IPS-20b (cell line): ENCODE results near the gene BRCA1.

Experiments used
- H3K27ac ChIP-seq: one replicate; pipeline ENCODE4 v1.5.1; 2013; ENCODE audit warnings: low read length
- H3K27me3 ChIP-seq: 2 replicates; pipeline ENCODE4 v1.6.1; 2013; ENCODE audit warnings: mild to moderate bottlenecking, low read length, inconsistent platforms; ENCODE audit not compliant: insufficient read depth
- H3K36me3 ChIP-seq: 2 replicates; pipeline ENCODE4 v1.6.1; 2013; ENCODE audit warnings: low read depth, mild to moderate bottlenecking, inconsistent platforms, low read length, moderate library complexity; ENCODE audit not compliant: insufficient read depth
- H3K4me1 ChIP-seq: 2 replicates; pipeline ENCODE4 v1.6.1; 2013; ENCODE audit warnings: mild to moderate bottlenecking, control low read depth, inconsistent platforms, low read length, moderate library complexity; ENCODE audit not compliant: insufficient read depth
- H3K4me3 ChIP-seq: 2 replicates; pipeline ENCODE4 v1.5.1; 2013; ENCODE audit warnings: mild to moderate bottlenecking, low read length, inconsistent platforms
- H3K9ac ChIP-seq: 2 replicates; pipeline ENCODE4 v1.6.1; 2013; ENCODE audit warnings: low read depth, mild to moderate bottlenecking, inconsistent platforms, low read length, moderate library complexity
- H3K9me3 ChIP-seq: 2 replicates; pipeline ENCODE4 v1.6.1; 2013; ENCODE audit warnings: mild to moderate bottlenecking, low read depth, low read length, inconsistent platforms; ENCODE audit not compliant: insufficient read depth

Gene BRCA1

GRCh38 chr17:43027091-43028032 lies 97.8 kb downstream of the BRCA1 start:
- peak overlapping the region; percentile 71 for H3K27ac ChIP-seq
- no peaks in the 10 kb centered on the region for H3K27me3 ChIP-seq
- peaks cover 16% of the 10 kb centered on the region; the same call in 1 of the 2 replicates for H3K36me3 ChIP-seq
- H3K9me3 ChIP-seq = no peaks in the 10 kb centered on the region
- H3K4me1 ChIP-seq = peaks cover 22% of the 10 kb centered on the region
- H3K9ac ChIP-seq = peak overlapping the region; percentile 64; the same call in 1 of the 2 replicates
- H3K4me3 ChIP-seq = peak overlapping the region; percentile 55

DNA sequence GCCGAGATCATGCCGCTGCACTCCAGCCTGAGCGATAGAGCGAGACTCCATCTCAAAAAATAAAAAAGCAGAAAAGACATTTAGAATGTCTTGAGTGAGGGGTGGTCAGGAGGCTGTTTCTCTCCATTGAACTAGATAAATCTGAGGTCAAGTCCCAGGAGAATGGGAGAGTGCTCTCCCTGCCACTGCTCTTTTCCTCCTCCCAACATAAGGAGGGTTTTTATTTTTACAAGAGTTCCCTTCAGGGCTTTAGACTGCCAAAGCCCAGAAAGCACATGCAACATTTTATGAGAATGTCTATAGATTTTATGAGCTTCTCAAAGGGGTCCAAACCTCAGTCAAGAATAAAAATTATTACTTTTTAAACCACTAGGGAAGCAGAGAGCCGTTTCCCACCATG lies 98.6 kb downstream of the BRCA1 start:
- H3K4me1 ChIP-seq = peaks cover 22% of the 10 kb centered on the region

GRCh38 chr17:43025766-43026537 lies 99.2 kb downstream of the BRCA1 start:
- Histone ChIP-seq H3K27ac (no peak overlapping the region), H3K36me3 (peaks cover 16% of the 10 kb centered on the region; the same call in 1 of the 2 replicates), H3K27me3 (no peaks in the 10 kb centered on the region), H3K9ac (peak overlapping the region; percentile 86; the same call in 1 of the 2 replicates), H3K4me1 (peaks cover 18% of the 10 kb centered on the region), H3K4me3 (peak overlapping the region; percentile 91), H3K9me3 (no peaks in the 10 kb centered on the region)

More for the DNA sequence above, 98.6 kb downstream of the BRCA1 start:
- Histone ChIP-seq H3K36me3 (peaks cover 16% of the 10 kb centered on the region; the same call in 1 of the 2 replicates), H3K27me3 (no peaks in the 10 kb centered on the region), H3K9ac (no peak overlapping the region; the same call in 1 of the 2 replicates), H3K27ac (no peak overlapping the region), H3K4me3 (no peak overlapping the region; the same call in 1 of the 2 replicates), H3K9me3 (no peaks in the 10 kb centered on the region)

- peaks cover 18% of the 10 kb centered on the region; the same call in 1 of the 2 replicates for H3K36me3 ChIP-seq
- H3K4me3 ChIP-seq = peak overlapping the region; percentile 91
- peaks cover 23% of the 10 kb centered on the region for H3K4me1 ChIP-seq
- no peaks in the 10 kb centered on the region for H3K9me3 ChIP-seq
- peak overlapping the region; percentile 86; the same call in 1 of the 2 replicates for H3K9ac ChIP-seq
- H3K27ac ChIP-seq = no peak overlapping the region
- H3K27me3 ChIP-seq = no peaks in the 10 kb centered on the region
Measured at GRCh38 chr17:43025290-43025657, 99.9 kb downstream of the BRCA1 start.

GRCh38 chr17:43024407-43025289 lies 100.5 kb downstream of the BRCA1 start, which contains the start of gene RND2:
RND2 (plus strand) TSS chr17:43025231; CDS start chr17:43025348, 117 bp downstream.
- Histone ChIP-seq H3K36me3 (peaks cover 24% of the 10 kb centered on the region), H3K27me3 (no peaks in the 10 kb centered on the region), H3K9ac (peak within 1 kb of the TSS; percentile 87; the same call in 1 of the 2 replicates), H3K27ac (peak within 1 kb of the TSS; percentile 54), H3K4me3 (peak within 1 kb of the TSS; percentile 91), H3K4me1 (peaks cover 29% of the 10 kb centered on the region), H3K9me3 (no peaks in the 10 kb centered on the region)

GRCh38 chr17:43021741-43022512 lies 103.2 kb downstream of the BRCA1 start, which contains the start of gene VAT1:
VAT1 (minus strand) TSS chr17:43022385; CDS start chr17:43022322, 63 bp downstream.
- H3K36me3 ChIP-seq = peaks cover 23% of the 10 kb centered on the region
- H3K27me3 ChIP-seq = no peaks in the 10 kb centered on the region
- no peaks in the 10 kb centered on the region for H3K9me3 ChIP-seq
- H3K27ac ChIP-seq = peak within 1 kb of the TSS; percentile 62
- H3K9ac ChIP-seq = peak within 1 kb of the TSS; percentile 89
- H3K4me1 ChIP-seq = peaks cover 18% of the 10 kb centered on the region
- peak within 1 kb of the TSS; percentile 94 for H3K4me3 ChIP-seq

- Histone ChIP-seq H3K27me3 (no peaks in the 10 kb centered on the region), H3K27ac (peak overlapping the region; percentile 62), H3K9me3 (no peaks in the 10 kb centered on the region), H3K36me3 (peaks cover 30% of the 10 kb centered on the region), H3K9ac (peak overlapping the region; percentile 89), H3K4me3 (peak overlapping the region; percentile 94), H3K4me1 (peaks cover 15% of the 10 kb centered on the region)
Measured at GRCh38 chr17:43020789-43021740, 104.1 kb downstream of the BRCA1 start.

DNA sequence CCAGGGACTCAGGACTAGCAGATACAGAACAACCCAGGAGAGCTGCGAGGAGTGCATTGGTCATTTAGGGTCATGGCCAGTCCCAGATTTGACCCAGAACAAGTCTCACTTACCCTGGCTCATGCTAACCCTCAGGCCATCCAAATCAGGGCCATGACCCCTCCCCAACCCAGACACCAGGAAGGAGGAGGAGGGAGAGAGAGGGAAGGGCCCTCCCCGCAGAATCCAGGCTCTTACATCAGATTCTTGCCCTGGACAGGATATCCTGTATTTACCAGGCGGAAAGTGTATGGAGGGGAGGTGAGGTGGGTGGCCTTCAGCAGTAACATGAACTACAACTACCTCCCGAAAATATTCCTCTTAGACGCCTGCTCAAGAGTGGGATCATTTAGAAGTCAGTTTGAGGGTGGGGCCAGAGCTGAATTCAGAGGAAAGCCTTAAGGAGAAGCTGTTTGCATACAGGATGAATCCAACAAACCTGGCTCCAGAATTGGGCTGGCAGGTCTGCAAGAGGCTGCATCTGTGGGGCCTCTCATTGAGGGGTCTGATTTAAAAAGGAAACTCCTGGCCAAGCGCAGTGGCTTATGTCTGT lies 105.0 kb downstream of the BRCA1 start:
- H3K9me3 ChIP-seq = no peaks in the 10 kb centered on the region
- peaks cover 12% of the 10 kb centered on the region for H3K4me1 ChIP-seq
- H3K4me3 ChIP-seq = peak overlapping the region; percentile 40
- H3K27ac ChIP-seq = peak overlapping the region; percentile 46
- no peaks in the 10 kb centered on the region for H3K27me3 ChIP-seq
- peak overlapping the region; percentile 39; the same call in 1 of the 2 replicates for H3K9ac ChIP-seq
- H3K36me3 ChIP-seq = peaks cover 32% of the 10 kb centered on the region

- Histone ChIP-seq H3K9ac (peak overlapping the region; percentile 39; the same call in 1 of the 2 replicates), H3K27me3 (no peaks in the 10 kb centered on the region), H3K36me3 (peaks cover 39% of the 10 kb centered on the region), H3K4me1 (peaks cover 12% of the 10 kb centered on the region), H3K27ac (no peak overlapping the region), H3K4me3 (no peak overlapping the region), H3K9me3 (no peaks in the 10 kb centered on the region)
Measured at GRCh38 chr17:43019418-43019817, 105.7 kb downstream of the BRCA1 start.
